Suppressor macrophage treated with lipopolysaccharide for 4 hours (primary cell): ENCODE data around the gene ZSCAN5B.
A peak's percentile ranks its signal among the peaks of the same experiment; 100 is the strongest.
"Not testable (repeated sequence)": the region's sequence is repeated elsewhere in the genome, so short reads cannot be mapped to it uniquely, and the experiment has no call there.

Experiments
- DNase-seq: peaks from one replicate; pipeline ENCODE4 v3.0.0-alpha.2; 2020

Gene ZSCAN5B

GRCh38 chr19:56174550-56174949 lies 23.0 kb downstream of the ZSCAN5B start:
- DNase-seq: no peak

GRCh38 chr19:56174086-56174485 lies 23.5 kb downstream of the ZSCAN5B start:
- no peak for DNase-seq

- DNase-seq: no peak
Observed at GRCh38 chr19:56170261-56170660, 27.3 kb downstream of the ZSCAN5B start.

- no peak for DNase-seq
Observed at GRCh38 chr19:56167064-56167578, 30.5 kb downstream of the ZSCAN5B start.

- DNase-seq: no peak
Observed at GRCh38 chr19:56163097-56163496, 34.5 kb downstream of the ZSCAN5B start.

- DNase-seq: peak; percentile 58
Observed at GRCh38 chr19:56162258-56162657, 35.3 kb downstream of the ZSCAN5B start.

GRCh38 chr19:56161534-56161933 lies 36.0 kb downstream of the ZSCAN5B start:
- no peak for DNase-seq

- no peak for DNase-seq
Observed at GRCh38 chr19:56159622-56160271, 37.8 kb downstream of the ZSCAN5B start.

- no peak for DNase-seq
Observed at GRCh38 chr19:56159009-56159559, 38.5 kb downstream of the ZSCAN5B start.

- no peak for DNase-seq
Observed at GRCh38 chr19:56158170-56158757, 39.3 kb downstream of the ZSCAN5B start.

- no peak for DNase-seq
Observed at GRCh38 chr19:56156768-56157167, 40.8 kb downstream of the ZSCAN5B start.

- no peak for DNase-seq
Observed at GRCh38 chr19:56155124-56155687, 42.4 kb downstream of the ZSCAN5B start.

GRCh38 chr19:56153507-56153906 lies 44.1 kb downstream of the ZSCAN5B start:
- DNase-seq: no peak

- DNase-seq: no peak
Observed at GRCh38 chr19:56152644-56153043, 44.9 kb downstream of the ZSCAN5B start.

GRCh38 chr19:56150358-56150757 lies 47.2 kb downstream of the ZSCAN5B start:
- DNase-seq: no peak

GRCh38 chr19:56149656-56150038 lies 47.9 kb downstream of the ZSCAN5B start:
- DNase-seq: no peak

GRCh38 chr19:56148955-56149655 lies 48.5 kb downstream of the ZSCAN5B start:
- DNase-seq: not testable (repeated sequence)

GRCh38 chr19:56148096-56148495 lies 49.5 kb downstream of the ZSCAN5B start:
- no peak for DNase-seq

- no peak for DNase-seq
Observed at GRCh38 chr19:56147307-56147706, 50.3 kb downstream of the ZSCAN5B start.

- no peak for DNase-seq
Observed at GRCh38 chr19:56146904-56147303, 50.7 kb downstream of the ZSCAN5B start.

- no peak for DNase-seq
Observed at GRCh38 chr19:56145698-56146097, 51.9 kb downstream of the ZSCAN5B start.

- DNase-seq: no peak
Observed at GRCh38 chr19:56144831-56145230, 52.8 kb downstream of the ZSCAN5B start.

- no peak for DNase-seq
Observed at GRCh38 chr19:56144376-56144775, 53.2 kb downstream of the ZSCAN5B start.
